GM06990 (cell line): ENCODE measurements around the gene PRRC2B.

Source experiments
- DNase-seq: peaks from one replicate; pipeline ENCODE4 v3.0.0-alpha.2; 2011; ENCODE audit not compliant: insufficient read length; ENCODE audit errors: extremely low read depth
- H3K27me3 ChIP-seq: replicated peaks from 2 replicates; pipeline ENCODE4 v1.6.0; 2011; ENCODE audit warnings: low read length; ENCODE audit not compliant: control insufficient read depth, insufficient read depth
- H3K36me3 ChIP-seq: 2 replicates; pipeline ENCODE4 v1.5.1; 2011; ENCODE audit warnings: low read length; ENCODE audit not compliant: control insufficient read depth, insufficient read depth
- H3K4me3 ChIP-seq: replicated peaks from 2 replicates; pipeline ENCODE4 v1.5.1; 2011; ENCODE audit warnings: low read depth, mild to moderate bottlenecking, control low read depth, low read length
- CTCF ChIP-seq: IDR thresholded peaks from 2 replicates; pipeline ENCODE4 v1.5.1; 2011; ENCODE audit warnings: low read length, control low read depth, mild to moderate bottlenecking, inconsistent platforms; ENCODE audit not compliant: insufficient read depth, poor library complexity, severe bottlenecking

PRRC2B gene

DNA sequence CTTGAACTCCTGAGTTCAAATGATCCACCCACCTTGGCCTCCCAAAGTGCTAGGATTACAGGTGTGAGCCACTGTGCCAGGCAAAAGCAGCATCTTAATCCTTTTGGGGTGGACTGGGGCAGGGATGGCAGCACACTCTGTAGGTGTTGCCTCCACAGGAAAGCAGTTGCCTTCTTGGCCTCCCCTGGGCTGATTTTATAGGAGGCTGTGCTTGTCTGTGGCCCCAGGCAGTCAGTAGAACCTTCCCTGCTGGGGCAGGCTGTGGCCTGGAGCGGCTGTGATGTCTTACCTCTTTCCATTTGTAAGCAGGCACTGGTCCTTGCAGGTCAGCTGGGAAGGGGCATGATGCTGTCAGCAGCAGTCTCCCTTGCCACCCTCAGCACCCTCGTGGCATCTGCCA is 49.8 kb downstream of the PRRC2B start:
- H3K36me3 ChIP-seq: peaks cover 42% of the 10 kb centered on the region
- no peak for TF ChIP-seq CTCF
- no peaks in the 10 kb centered on the region for H3K27me3 ChIP-seq
- no peak overlapping the region for H3K4me3 ChIP-seq
- DNase-seq: no peak

- peaks cover 34% of the 10 kb centered on the region for H3K36me3 ChIP-seq
- H3K27me3 ChIP-seq: no peaks in the 10 kb centered on the region
- DNase-seq: no peak
- H3K4me3 ChIP-seq: no peak overlapping the region
- TF ChIP-seq CTCF: no peak
Observed at GRCh38 chr9:131446276-131446675, 52.4 kb downstream of the PRRC2B start.

DNA sequence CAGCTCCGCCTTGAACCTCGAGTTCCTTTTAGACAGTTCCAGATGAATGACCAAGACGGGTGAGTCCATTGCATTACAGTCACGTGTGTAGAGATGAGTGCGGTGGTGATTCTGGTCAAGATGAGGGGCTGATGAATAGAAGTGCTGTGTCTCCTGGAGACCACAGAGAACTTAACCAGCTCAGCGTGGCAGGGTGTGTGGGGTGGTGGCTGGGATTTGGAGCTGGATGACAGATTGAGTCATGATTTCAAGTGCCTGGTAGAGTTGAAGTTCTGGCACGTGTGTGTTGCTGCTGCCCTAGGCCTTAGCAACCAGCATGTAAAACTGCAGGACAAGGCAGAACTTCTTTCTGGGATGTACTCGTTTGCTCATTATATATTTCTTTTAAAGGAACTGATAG is 53.3 kb downstream of the PRRC2B start:
- TF ChIP-seq CTCF: no peak
- DNase-seq: no peak
- no peaks in the 10 kb centered on the region for H3K27me3 ChIP-seq
- no peak overlapping the region for H3K4me3 ChIP-seq
- H3K36me3 ChIP-seq: peaks cover 34% of the 10 kb centered on the region

DNA sequence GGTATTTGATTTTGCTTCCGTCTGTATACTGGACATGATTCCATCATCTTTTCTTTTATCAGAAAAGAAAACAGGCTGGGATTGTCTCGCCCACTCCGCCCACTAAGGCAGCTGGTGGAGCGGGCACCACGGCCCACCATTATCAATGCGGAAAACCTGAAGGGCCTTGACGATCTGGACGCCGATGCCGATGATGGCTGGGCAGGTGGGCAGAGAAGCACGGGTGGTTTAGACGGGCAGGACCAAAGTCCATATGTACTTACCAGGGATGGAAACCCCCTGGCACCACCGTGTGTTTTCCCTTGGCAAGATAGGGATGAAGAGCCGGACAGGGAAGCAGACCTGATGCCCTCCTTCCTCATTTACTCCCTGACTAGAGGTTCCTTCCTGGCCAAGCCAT is 53.7 kb downstream of the PRRC2B start:
- TF ChIP-seq CTCF: no peak
- Histone ChIP-seq H3K36me3 (peaks cover 32% of the 10 kb centered on the region), H3K4me3 (no peak overlapping the region), H3K27me3 (no peaks in the 10 kb centered on the region)
- no peak for DNase-seq

GRCh38 chr9:131448818-131449217 is 54.9 kb downstream of the PRRC2B start:
- Histone ChIP-seq H3K27me3 (no peaks in the 10 kb centered on the region), H3K4me3 (no peak overlapping the region), H3K36me3 (peaks cover 28% of the 10 kb centered on the region)
- TF ChIP-seq CTCF: no peak
- DNase-seq: no peak

- DNase-seq: no peak
- TF ChIP-seq CTCF: no peak
- Histone ChIP-seq H3K4me3 (no peak overlapping the region), H3K36me3 (peaks cover 24% of the 10 kb centered on the region), H3K27me3 (no peaks in the 10 kb centered on the region)
Observed at GRCh38 chr9:131449276-131449675, 55.4 kb downstream of the PRRC2B start.
